ENCODE data around the gene MEGF11.

MEGF11 gene

DNA sequence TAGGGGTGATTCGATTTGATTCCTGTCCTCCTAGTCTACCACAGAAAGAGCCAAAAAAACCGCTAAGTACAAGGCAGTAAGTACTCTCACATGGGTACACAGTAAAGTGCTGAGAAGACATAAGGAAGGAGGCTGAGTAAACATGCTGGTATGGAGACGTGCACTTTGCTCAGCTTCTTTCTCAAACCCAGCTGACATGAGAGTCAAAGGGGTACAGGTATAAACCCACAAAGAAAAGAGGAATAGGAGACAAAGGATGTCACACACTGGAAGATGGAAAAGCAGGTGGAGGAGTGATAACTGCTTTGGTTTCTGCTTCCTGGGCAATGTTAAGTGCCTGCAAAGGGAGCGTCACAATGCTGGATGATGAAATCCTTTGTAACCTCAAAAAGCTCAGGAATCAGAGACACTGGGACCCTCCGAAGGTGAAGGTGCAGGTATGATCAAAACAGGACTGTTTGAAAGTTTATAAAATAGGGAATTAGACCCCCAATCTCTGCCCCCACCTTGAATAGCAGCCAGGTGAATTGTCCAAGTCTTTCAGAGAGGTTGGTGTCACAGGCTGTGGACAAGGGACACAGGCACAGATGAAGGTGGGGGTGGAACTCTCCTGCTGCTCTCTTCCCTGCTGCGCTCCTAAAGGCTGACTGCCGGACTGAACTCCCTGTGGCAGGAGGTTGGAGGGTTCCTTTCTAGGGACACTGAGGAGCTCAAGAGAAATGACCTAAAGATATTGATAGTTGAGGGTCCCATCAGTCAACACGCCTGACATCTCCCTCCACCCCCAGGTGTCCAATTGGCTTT is 282.4 kb downstream of the MEGF11 start:
- TF ChIP-seq, protein P1, sequence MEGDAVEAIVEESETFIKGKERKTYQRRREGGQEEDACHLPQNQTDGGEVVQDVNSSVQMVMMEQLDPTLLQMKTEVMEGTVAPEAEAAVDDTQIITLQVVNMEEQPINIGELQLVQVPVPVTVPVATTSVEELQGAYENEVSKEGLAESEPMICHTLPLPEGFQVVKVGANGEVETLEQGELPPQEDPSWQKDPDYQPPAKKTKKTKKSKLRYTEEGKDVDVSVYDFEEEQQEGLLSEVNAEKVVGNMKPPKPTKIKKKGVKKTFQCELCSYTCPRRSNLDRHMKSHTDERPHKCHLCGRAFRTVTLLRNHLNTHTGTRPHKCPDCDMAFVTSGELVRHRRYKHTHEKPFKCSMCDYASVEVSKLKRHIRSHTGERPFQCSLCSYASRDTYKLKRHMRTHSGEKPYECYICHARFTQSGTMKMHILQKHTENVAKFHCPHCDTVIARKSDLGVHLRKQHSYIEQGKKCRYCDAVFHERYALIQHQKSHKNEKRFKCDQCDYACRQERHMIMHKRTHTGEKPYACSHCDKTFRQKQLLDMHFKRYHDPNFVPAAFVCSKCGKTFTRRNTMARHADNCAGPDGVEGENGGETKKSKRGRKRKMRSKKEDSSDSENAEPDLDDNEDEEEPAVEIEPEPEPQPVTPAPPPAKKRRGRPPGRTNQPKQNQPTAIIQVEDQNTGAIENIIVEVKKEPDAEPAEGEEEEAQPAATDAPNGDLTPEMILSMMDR (conservative IDR thresholded peaks at IDR 0.05), result no peak
- H3K27ac ChIP-seq, result no peak overlapping the region

DNA sequence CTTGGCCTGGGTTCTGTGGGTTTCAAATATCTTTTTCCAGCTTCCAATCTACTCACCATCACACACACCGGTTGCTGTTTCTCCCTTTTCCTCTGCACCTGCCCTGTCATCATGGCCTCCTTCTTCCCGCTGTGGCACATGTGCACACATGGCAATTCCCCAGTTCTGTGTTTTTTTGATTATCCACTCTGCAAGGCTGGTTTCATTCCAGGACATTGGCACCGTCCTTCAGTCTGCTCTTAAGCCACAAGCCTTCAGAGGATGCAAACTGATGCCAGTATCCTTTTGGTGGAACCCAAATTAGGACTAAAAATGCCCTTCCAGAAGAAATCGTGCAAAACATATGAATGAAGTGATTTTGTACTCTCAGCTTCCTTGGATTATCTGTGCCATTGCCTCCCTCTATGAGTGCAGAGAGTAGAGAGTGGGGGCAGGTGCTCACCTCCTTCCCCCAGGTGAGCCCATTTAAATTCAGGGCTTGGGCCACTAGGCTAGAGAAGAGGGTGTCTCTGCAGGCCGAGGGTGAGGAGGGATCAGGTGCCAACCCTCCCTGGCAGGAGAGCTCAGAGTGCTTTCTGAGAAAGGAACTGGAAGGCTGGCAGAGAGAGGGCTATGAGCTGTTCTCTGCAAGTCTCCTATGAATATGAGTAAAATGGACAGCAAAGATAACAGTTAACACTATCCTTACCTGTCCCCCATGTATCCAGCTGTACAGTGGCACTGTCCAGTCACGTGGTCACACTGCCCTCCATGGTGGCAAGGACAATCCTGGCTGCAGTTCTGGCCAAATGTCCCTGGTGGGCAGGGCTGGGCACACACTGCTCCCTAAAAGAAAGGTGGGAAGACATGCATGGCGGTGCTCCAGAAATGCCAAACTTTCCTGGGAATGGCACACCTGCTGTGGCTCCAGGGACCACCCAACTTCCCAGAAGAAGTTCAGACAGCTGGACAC is 283.4 kb downstream of the MEGF11 start:
- H3K27ac ChIP-seq, result no peak overlapping the region
- TF ChIP-seq, protein P1 (conservative IDR thresholded peaks at IDR 0.05), result no peak

DNA sequence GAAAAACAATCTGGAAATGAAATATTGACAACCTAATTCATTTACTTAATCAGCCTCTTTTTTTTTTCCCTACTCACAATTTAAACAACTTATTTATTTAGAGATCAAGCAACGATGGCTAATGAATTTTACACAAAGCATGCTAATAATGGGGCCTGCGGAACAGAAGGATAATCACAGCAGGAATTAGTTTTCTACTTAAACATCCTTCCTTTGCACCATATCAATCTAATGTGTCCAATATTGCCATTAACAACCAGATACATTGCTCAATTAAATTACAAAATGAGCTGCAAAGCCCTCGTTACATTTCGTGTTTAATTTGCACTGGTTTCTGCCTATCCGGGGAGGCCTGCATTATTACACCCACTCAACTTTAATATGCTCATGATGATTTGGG is 285.0 kb downstream of the MEGF11 start:
- TF ChIP-seq, protein P1 (conservative IDR thresholded peaks at IDR 0.05), result no peak
- H3K27ac ChIP-seq, result no peak overlapping the region

DNA sequence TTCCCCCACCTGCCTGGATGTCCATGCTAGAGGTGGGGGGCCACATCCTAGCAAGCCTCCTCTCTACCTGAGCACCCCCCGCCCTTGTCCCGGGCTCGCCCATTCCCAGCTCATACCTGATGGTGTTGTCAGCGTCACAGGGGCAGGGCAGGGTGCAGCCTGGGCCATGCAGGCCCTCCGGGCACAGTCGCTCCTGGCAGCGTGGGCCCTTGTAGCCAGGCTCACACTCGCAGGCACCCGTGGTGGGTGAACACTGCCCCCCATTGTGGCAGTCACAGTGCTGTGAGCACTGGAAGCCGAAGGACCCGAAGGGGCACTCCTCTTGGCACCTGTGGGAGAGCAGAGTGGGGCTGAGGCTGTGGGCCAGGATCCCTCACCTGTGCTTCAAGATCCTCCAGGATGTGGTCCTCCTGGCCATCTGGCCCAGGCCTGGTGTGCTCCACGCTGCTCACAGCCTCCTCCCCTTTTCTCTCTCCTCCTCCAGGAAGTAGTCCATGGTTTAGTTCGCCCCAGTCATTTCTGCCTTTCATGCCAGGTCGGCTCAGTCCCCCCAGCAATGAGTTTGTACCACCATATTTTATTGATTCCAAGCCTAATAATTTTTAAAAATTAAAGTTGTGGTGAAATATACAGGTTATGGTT is 288.6 kb downstream of the MEGF11 start:
- H3K27ac ChIP-seq, result no peak overlapping the region
- TF ChIP-seq, protein P1 (conservative IDR thresholded peaks at IDR 0.05), result no peak

DNA sequence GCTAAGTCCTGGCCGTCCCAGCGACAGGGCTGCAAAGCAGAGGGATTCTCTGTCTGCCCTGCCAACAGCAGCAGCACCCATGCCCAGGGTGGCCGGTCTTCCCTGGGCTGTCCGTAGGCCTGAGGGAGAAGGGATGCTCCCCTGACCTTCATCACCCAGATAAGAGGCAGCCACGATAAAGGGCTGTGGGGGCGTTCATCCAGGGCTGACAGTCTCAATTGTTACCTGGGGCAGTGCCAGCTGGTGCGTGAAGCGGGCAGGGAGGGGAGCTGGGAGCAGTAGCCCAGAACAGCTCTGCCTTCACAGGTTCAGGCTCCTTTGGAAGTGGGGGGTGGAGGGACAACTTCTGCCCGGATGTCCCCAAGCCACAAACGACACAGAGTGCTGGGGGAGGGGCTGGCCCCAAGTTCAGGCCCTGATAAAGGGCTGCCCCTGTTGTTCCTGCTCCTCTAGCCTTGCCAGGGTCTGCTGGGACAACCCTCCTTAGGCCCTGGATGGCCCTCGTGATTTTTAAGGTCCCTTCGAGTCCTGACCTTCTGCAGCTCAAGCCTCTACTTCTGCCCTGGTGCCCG is 289.6 kb downstream of the MEGF11 start:
- TF ChIP-seq, protein P1 (conservative IDR thresholded peaks at IDR 0.05), result no peak
- no peak overlapping the region for H3K27ac ChIP-seq

DNA sequence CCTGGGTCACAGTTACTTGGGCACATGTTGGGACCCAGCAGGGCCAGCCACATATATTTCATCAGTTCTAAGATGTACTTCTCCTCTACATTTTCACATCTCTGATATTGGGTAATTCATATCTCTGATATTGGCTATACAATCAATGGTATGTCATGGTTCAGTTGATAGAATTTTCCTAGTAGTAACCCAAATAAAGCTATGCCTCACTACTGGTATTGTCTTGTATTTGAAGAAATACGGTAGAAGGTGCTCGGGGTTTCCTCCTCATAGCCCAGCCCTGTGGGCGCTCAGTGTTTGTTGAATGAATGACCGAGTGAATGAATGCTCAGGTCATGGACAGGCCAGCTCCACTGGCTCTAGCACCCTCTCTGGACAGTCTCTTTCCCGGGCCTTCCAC is 290.2 kb downstream of the MEGF11 start:
- H3K27ac ChIP-seq, result no peak overlapping the region
- TF ChIP-seq, protein P1 (conservative IDR thresholded peaks at IDR 0.05), result no peak
